Vagina (tissue), 2 donors: ENCODE measurements around the gene RNH1.

Source experiments
- POLR2A ChIP-seq, 2 donors: fragments of 450-650 bp; IDR thresholded peaks; one replicate each; pipeline ENCODE4 v1.6.1; 2017; ENCODE audit warnings: antibody characterized with exemption in 2 of 2, mild to moderate bottlenecking in 2 of 2, moderate library complexity in 2 of 2
- POLR2AphosphoS5 ChIP-seq, 2 donors: sonication (generic); formaldehyde crosslinking; IDR thresholded peaks; one replicate each; pipeline ENCODE4 v1.9.0; 2017; ENCODE audit warnings: antibody characterized with exemption in 2 of 2, mild to moderate bottlenecking in 2 of 2, low read depth in 1 of 2; ENCODE audit not compliant: insufficient read depth in 1 of 2
- TF ChIP-seq, protein P1 (sequence below), 3 experiments: fragments of 450-650 bp in 2 of 3; fragments of 200-600 bp in 1 of 3; sonication (generic) in 1 of 3; IDR thresholded peaks; one replicate each; pipeline ENCODE4 v1.5.1; 2017 to 2019; ENCODE audit warnings: antibody characterized with exemption in 3 of 3, mild to moderate bottlenecking in 2 of 3, moderate library complexity in 2 of 3

DNA sequence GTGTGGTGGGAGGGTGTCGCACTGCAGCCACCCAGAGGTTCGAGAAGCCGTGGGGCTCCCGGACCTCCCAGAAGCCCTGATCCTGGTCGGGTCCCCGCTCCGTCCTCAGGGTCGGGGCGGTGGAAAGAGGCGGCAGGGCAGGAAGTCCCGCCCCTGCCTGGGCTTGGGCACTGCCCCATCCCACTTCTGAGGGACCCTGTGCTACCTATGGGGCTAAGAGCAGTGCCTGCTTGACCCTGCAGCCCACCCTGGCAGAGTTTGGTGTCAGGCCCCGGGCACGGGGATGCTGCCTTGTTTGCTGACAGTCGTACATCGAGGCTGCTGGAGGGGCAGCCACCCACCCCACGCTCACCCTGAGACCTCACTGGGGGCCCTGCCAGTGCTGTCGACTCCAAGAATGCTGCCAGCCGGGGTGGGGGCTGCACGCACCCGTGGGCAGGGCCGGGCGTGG is 19.4 kb downstream of the RNH1 start:
- TF ChIP-seq, protein P1, sequence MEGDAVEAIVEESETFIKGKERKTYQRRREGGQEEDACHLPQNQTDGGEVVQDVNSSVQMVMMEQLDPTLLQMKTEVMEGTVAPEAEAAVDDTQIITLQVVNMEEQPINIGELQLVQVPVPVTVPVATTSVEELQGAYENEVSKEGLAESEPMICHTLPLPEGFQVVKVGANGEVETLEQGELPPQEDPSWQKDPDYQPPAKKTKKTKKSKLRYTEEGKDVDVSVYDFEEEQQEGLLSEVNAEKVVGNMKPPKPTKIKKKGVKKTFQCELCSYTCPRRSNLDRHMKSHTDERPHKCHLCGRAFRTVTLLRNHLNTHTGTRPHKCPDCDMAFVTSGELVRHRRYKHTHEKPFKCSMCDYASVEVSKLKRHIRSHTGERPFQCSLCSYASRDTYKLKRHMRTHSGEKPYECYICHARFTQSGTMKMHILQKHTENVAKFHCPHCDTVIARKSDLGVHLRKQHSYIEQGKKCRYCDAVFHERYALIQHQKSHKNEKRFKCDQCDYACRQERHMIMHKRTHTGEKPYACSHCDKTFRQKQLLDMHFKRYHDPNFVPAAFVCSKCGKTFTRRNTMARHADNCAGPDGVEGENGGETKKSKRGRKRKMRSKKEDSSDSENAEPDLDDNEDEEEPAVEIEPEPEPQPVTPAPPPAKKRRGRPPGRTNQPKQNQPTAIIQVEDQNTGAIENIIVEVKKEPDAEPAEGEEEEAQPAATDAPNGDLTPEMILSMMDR (IDR thresholded peaks at IDR 0.05) = no peak
- TF ChIP-seq POLR2A (IDR thresholded peaks at IDR 0.05) (no peak), POLR2AphosphoS5 (IDR thresholded peaks at IDR 0.05; ENCODE audit: insufficient read depth in 1 of 2, low read depth in 1 of 2) (no peak)
